Kidney epithelial cell (primary cell): ENCODE data around the gene BOLA3. TPM values are rescaled to one million over a fixed set of nuclear protein-coding genes. Genes with fewer than 3 reads are reported as not detected.

Experiments
- DNase-seq: peaks from one replicate; pipeline ENCODE4 v3.0.0-alpha.2; 2010; ENCODE audit warnings: low read depth
- H3K27me3 ChIP-seq: 2 replicates; pipeline ENCODE4 v1.6.0; 2011; ENCODE audit warnings: low read length; ENCODE audit not compliant: control insufficient read depth, insufficient read depth
- H3K36me3 ChIP-seq: 2 replicates; pipeline ENCODE4 v1.5.1; 2011; ENCODE audit warnings: low read length; ENCODE audit not compliant: control insufficient read depth, insufficient read depth
- H3K4me3 ChIP-seq: 2 replicates; pipeline ENCODE4 v1.5.1; 2011; ENCODE audit warnings: low read depth, mild to moderate bottlenecking, control low read depth, low read length
- total RNA-seq: library from RNA; depleted of rRNA; stranded (reverse); fragments of >200 nt; gene quantifications from 2 replicates; pipeline ENCODE4 v1.2.3, GENCODE V29; 2015
- TF ChIP-seq, protein P1 (sequence below): IDR thresholded peaks from 2 replicates; pipeline ENCODE4 v1.5.1; 2011; ENCODE audit warnings: mild to moderate bottlenecking, moderate library complexity, low read length, control low read depth, inconsistent platforms; ENCODE audit not compliant: insufficient read depth, poor library complexity, severe bottlenecking

Gene BOLA3
- total RNA-seq, 1 donor from 2014 or later: 78.8 TPM

DNA sequence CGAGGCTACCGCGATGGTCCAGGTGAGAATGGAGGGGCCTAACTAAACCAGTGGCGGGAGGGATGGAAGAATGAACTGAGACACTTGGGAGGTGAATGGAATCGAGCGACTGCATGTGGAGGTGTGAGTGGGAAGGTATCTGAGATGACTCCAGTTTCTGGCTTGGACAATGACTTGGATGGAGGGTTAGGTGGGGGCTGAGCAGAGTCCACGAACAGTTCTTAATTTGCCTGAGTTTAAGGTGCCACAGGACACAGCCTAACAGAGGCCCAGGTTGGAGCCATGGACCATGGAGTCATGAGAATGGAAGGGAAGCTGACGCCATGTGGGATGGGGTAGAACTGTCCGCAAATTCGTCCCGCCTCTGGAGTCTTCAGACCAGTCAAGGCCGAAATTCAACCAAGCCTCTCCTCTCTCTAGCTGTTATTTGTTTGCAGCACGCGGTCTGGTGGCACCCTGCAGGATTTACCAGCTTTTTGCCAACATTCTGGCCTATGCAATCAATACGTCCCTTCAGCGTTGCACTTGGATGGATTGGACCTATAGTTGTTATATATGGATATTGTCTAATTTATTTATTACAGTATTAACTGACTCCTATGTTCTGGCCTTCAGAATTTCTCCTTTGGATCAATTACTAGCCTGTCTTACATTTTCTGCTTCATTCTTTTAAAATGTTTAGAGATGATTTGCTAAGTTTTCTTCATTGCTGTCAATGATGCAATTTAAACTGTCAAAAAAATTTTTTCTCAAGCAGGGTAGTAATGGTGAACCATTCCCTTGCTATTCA lies 940 bp upstream of the BOLA3 start:
- TF ChIP-seq, protein P1, sequence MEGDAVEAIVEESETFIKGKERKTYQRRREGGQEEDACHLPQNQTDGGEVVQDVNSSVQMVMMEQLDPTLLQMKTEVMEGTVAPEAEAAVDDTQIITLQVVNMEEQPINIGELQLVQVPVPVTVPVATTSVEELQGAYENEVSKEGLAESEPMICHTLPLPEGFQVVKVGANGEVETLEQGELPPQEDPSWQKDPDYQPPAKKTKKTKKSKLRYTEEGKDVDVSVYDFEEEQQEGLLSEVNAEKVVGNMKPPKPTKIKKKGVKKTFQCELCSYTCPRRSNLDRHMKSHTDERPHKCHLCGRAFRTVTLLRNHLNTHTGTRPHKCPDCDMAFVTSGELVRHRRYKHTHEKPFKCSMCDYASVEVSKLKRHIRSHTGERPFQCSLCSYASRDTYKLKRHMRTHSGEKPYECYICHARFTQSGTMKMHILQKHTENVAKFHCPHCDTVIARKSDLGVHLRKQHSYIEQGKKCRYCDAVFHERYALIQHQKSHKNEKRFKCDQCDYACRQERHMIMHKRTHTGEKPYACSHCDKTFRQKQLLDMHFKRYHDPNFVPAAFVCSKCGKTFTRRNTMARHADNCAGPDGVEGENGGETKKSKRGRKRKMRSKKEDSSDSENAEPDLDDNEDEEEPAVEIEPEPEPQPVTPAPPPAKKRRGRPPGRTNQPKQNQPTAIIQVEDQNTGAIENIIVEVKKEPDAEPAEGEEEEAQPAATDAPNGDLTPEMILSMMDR: no peak
- no peaks in the 10 kb centered on the region for H3K27me3 ChIP-seq
- peak overlapping the region; percentile 74 for H3K4me3 ChIP-seq
- H3K36me3 ChIP-seq: peaks cover 1% of the 10 kb centered on the region
- no peak for DNase-seq

DNA sequence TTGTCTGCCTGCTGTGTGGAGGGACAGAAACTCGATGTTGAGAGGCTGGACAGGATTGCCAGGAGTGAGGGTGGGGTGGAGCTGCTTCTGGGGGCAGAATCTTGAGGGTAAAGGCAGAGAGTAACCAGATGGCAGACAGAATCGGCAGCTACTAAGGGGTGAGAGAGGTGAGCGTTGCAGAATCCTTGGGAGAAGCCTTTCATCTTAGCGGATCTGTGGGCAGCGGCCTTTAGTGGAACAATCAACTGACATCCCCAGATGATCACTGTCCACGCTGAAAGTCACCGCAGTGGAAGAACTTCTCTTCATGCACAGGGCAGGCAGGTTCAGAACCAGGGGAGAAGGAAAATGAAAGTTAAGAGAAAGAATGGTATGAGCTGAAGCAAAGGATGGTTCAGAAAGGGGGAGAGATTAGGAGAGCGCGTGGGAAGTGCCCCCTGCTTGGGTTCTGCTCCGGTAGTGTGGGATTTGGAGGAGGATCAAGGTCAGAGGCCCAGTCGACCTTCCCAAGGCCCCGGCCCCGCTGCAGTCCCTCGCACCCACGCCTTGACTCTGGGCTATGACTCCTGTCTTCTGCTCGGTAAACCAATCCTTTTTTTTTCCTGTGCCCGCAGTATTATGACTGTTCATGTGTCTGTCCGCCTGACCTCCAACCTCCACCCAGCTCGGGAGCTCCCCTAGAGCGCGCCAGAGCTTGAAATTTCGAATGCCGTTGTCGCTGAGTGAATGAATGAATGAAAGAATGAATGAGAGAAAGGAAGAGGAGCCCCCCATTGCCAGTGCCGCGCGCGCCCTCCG lies 584 bp downstream of the BOLA3 start:
- Histone ChIP-seq H3K4me3 (peak overlapping the region; percentile 74), H3K27me3 (no peaks in the 10 kb centered on the region), H3K36me3 (peaks cover 1% of the 10 kb centered on the region)
- no peak for DNase-seq
- TF ChIP-seq, protein P1: no peak

- no peak for DNase-seq
- H3K27me3 ChIP-seq: no peaks in the 10 kb centered on the region
- H3K36me3 ChIP-seq: peaks cover 1% of the 10 kb centered on the region
- TF ChIP-seq, protein P1: no peak
- H3K4me3 ChIP-seq: no peak overlapping the region
These were observed 5.4 kb downstream of the BOLA3 start for GRCh38 chr2:74142340-74142739.

GRCh38 chr2:74138600-74139323 lies 8.9 kb downstream of the BOLA3 start:
- TF ChIP-seq, protein P1: peak; percentile 17
- Histone ChIP-seq H3K27me3 (no peaks in the 10 kb centered on the region), H3K36me3 (no peaks in the 10 kb centered on the region), H3K4me3 (no peak overlapping the region)
- no peak for DNase-seq

DNA sequence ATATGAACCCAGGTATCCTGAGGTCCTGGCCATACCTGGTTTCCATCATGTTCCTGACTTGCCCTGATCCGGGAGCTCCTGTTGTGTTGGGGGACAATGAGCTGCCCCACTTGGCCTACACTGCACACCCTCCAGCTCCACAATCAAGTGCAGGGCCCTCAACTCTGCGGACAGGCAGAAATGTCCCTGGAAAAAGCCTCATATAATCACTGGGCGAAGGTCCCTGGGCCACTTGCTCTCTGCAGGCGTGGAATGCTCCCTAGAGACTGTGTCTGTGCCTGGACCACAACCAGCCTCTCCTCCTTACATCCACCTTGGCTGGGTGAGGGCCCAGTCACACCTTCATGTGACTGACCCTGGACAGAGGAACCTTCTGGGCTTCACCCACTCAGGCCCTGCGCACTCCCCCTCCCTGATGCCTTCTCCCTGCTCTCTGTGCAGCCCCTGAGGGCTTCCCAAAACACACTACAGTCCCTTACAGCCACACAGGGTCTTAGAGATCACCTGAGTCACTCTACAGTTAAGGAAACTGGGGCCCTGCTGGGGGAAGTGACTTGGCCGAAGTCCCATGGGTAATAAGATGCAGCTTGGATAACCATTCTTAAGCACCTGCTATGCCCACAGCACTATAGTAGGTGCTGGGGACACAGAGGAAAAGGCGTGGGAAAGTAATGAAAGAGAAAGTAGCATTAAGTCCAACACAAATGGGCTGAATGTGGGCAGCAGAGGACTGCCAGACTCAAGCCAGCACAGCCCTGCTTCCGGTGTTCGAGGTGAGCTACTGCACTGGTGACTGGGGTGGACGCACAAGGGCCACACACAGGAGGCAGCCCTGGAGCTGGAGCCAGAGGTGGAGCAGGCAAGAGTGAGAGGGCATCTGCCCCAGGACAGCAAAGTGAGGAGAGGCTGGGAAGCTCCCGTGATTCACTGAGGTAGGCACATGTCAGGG lies 9.8 kb downstream of the BOLA3 start:
- DNase-seq: no peak

More for the DNA sequence above, 9.8 kb downstream of the BOLA3 start:
- TF ChIP-seq, protein P1: no peak
- Histone ChIP-seq H3K36me3 (peaks cover 1% of the 10 kb centered on the region), H3K4me3 (no peak overlapping the region), H3K27me3 (no peaks in the 10 kb centered on the region)
